ENCODE data around the gene VPS33A. TPM values are rescaled to one million over a fixed set of nuclear protein-coding genes. Genes with fewer than 3 reads are reported as not detected.
"Not testable (repeated sequence)": the region's sequence is repeated elsewhere in the genome, so short reads cannot be mapped to it uniquely, and the experiment has no call there.

VPS33A gene
- polyA plus RNA-seq, 12 donors = 10.9 to 27.8 (median 14.1) TPM; not detected in 1

DNA sequence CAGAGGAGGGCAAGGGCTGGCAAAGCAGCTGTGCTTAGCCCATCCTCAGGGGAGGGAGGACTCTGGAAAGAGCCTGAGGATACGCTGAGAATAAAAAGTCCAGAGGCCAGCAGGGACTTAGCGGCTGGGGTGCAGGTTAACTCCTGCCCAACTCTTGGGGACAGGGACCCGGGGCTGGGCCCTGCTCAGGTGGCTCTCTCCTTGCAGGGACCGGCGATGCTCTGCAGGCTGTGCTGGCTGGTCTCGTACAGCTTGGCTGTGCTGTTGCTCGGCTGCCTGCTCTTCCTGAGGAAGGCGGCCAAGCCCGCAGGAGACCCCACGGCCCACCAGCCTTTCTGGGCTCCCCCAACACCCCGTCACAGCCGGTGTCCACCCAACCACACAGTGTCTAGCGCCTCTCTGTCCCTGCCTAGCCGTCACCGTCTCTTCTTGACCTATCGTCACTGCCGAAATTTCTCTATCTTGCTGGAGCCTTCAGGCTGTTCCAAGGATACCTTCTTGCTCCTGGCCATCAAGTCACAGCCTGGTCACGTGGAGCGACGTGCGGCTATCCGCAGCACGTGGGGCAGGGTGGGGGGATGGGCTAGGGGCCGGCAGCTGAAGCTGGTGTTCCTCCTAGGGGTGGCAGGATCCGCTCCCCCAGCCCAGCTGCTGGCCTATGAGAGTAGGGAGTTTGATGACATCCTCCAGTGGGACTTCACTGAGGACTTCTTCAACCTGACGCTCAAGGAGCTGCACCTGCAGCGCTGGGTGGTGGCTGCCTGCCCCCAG is 60.0 kb downstream of the VPS33A start:
- DNase-seq = no peak

DNA sequence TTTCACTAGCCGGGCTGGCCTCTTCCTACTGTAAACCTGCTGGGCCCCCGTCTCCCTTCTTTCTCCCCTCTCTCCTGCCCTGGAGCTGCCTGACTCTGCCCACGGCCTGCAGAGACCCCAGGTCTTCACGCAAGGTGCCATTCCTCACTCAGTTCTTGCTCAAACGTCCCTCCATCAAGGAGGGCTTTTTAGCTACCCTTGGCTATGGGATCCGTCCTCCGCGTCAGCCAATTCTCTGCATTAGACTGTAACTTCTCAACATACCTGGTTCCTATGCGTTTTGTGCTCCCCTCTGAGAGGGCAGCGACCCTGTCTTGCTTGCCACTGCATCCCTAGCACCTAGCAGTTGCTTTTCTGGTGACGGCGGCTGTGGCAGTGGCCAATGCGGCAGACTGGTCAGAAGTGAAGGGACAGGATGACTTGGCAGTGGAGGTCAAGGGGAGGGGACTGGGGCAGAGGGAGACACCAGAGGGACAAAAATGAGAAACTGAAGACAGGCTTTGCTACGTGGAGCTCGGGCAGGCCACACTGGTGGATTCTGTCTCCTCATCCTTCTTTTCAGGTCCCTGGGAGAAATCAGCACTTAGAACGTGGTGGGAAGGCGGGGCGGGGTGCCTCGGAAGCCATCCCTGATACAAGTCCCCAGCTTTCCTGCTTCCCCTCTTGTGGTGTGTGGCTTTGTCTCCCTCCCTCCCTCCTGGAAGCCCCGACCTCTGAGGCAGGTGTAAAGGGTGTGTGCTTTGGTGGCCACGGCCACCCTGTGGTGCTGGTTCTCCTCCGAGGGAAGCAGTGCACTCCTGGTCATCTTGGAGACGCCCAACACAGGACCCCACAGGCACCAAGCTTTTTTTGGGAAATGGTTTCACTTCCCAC is 61.0 kb downstream of the VPS33A start:
- no peak for DNase-seq

DNA sequence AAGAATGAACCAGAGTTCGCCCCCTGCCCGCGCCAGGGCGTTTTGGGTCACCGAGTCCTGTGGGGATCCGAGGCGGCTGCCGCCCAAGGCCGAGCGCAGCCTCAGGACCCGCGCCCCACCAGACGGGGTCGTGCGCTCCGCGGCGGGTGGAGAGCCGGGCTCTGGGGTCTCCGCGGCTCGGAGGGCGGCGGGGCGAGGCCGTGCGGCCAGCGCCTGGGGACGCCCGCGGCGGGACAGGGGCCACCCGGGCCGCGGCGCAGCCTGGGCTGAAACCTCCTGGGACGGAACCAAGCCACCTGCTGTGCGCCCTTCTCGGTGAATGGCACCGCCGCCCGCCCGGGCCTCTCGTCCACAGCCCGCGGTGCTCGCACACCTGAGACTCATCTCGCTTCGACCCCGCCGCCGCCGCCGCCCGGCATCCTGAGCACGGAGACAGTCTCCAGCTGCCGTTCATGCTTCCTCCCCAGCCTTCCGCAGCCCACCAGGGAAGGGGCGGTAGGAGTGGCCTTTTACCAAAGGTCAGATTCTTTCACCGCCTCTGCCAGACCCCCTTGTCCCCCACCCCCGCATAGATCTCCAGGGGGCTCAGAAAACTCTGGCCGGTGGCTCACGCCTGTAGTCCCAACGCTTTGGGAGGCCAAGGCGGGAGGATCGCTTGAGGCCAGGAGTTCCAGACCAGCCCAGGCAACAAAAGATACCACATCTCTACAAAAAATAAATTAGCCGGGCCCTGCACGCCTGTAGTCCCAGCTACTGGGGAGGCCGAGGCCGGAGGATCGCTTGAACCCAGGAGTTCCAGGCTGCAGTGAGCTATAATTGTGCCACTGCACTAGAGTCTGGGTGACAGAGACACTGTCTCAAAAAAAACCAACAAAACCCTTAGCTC is 61.9 kb downstream of the VPS33A start:
- DNase-seq = no peak

DNA sequence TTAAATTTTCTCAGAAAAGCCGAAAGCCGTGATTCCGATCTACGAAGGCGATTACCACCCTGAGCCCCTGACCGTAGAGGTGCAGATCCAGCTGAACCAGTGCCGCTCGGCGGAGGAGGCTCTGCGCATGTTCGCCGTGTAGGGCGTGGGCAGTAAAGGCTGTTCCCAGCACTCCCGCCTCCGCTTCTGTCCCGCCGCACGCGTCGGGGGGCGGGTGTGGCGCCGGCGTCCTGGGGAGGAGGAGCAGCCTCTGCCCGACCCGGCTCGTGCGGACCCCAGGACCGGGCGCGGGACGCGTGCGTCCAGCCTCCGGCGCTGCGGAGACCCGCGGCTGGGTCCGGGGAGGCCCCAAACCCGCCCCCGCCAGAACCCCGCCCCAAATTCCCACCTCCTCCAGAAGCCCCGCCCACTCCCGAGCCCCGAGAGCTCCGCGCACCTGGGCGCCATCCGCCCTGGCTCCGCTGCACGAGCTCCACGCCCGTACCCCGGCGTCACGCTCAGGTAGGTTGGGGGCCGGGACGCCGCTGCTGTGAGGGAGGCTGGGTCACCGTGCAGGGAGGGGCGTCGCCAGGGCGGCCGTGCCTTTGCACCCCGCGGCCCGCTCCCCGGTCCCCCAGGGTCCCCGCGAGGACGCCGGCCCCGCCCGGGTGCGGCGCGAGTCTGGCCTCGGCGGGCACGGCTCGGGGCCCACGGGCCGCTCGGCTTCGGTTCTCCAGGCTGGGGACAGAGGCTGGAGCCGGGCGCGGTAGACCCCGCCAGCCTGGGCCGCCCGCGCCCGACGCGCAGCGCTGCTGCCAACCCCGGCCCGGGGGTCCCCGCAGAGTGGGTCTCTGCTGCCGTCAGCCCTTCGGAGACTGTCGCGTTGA is 62.8 kb downstream of the VPS33A start, which contains the start of gene B3GNT4:
TSS of gene B3GNT4 (plus strand) at position 409 of the 866 bp plus-strand sequence. CDS start 910 bp downstream, outside the sequence.
- peak; percentile 25 for DNase-seq

DNA sequence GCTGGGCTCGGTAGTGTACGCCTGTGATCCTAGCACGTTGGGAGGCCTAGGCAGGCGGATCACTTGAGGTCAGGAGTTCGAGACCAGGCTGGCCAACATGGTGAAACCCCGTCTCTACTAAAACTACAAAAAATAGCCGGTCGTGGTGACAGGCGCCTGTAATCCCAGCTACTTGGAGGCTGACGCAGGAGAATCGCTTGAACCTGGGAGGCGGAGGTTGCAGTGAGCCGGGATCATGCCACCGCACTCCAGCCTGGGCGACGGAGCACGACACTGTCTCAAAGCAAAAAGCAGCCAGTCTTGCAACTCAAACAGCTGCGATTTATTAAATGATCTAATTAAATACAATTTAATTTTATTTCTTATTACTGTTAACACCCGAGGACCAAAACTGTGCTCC is 63.5 kb downstream of the VPS33A start:
- DNase-seq = not testable (repeated sequence)

DNA sequence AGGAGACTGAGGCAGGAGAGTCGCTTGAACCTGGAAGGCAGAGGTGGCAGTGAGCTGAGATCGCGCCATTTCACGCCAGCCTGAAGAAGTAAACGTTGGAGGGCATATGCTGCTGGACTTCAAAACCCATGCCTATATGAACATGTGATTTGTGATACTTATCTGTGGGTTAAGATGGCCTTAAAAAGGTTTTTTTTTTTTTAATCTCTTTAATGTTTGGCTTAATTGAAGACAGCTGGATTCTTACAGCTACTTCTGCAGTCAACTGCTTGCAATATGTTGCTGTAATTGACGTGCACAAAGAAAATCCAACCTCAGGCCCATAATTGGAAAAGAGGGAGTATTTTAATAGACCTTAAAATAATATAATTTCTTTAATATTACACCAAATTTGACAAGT is 64.3 kb downstream of the VPS33A start:
- no peak for DNase-seq

DNA sequence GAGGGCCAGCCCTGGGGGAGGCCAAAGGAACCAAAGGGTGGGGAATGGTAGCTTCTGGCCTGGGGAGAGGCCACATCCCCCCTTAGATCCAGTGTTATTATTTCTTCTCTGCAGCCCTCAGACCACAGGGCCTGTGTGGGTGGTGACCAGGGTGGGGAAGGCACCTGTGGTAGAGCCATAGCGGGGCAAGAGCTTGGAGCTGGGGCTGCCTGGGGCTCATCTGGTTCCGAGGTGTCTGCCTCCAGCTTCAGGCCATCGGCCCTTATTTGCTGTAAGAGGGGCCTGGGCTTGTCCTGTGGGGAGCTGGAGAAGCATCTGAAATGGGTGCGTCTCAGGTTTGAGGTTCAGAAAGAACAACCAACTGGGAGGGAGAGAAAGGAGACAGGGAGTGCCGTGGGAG is 64.9 kb downstream of the VPS33A start:
- no peak for DNase-seq

DNA sequence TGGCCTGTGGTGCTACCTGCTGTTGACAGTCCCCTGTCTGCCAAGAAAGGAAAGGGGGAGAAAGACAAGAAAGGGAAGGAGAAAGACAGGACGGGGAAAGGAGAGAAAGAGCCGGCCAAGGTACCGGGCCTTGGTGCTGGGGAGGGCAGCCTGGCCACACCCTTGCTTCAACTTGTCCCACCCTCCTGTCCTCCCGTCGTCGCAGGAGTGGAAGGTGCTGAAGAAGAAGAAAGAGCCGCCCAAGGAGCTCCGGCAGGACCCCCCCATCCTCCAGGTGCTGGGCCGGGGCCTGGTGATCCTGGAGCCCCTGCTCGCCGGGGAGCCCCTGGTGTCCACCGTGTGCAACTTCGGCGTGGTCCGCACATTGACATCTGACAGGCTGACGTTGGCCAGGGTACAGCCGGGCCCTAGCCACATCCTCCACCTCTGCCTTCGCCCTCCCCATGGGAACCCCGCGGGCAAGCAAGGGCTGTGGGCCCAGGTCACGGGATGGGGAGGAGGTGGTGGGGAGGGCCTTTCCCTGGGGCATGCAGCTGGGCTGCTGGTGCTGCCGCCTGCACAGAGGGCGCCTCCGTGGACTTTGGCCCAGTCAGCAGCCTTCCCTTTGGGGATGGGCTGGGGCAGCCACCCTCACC is 65.6 kb downstream of the VPS33A start:
- no peak for DNase-seq

DNA sequence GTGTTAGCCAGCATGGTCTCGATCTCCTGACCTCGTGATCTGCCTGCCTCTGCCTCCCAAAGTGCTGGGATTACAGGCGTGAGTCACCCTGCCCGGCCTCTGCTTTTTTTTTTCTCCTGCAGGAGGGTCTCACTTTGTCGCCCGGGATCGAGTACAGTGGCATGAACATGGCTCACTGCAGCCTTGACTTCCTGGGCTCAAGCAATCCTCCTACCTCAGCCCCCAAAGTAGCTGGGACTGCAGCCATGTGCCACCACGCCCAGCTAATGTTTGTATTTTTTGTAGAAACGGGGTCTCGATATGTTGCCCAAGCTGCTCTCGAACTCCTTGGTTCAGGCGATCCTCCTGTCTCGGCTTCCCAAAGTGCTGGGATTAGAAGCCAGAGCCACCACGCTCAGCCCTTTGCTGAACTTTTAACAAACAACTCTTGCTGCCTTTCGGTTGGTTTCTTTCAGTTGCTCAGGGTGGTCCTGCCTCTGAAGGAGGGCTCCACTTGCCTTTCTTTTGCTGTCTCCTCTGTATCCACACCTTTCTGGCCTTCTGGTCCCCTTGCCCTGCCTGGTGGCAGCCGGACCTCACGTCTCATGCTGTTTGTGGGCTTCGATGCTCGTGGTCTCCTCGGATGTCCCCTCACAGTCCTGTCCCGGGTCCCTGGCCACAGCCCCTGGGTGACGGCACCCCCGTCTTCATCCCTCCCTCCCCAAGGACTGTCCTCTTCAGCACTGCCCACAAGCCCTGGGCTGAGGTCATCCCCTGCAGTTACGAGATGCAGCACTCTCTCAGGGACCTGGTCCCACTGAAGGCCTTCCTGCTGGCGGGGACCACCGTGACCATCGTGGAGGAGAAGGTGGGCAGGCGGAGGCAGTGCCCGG is 66.6 kb downstream of the VPS33A start:
- DNase-seq = no peak

DNA sequence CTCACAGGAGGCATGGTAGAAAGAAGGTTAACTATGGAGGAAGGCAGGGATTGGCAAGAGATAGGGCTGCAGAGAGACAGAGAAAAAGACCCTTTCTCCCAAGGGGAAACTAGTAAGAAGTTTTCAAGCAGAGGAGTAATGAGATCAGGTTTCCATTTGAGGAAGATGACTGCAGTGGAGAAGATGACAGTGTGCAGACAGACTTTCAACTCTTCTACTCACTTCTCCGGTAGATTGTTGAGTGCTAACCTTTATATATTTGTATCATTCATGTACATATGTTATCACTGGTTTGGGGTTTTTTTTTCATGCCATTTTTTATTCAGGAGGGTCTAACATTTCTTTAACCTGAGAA is 68.7 kb downstream of the VPS33A start:
- DNase-seq = no peak

DNA sequence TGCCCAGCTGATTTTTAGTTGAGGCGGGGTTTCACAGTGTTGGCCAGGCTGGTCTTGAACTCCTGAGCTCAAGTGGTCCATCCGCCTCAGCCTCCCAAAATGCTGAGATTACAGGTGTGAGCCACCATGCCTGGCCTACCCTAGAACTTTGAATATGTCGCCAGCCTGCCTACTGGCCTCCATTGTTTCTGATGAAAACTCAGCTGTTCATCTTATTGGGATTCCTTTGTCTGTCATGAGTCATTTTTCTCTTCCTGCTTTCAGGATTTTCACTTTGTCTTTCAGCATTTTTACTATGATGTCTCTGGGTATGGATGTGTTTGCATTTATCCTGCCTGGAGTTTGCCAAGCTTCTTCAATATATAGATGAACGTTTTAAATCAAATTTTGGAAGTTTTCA is 70.9 kb downstream of the VPS33A start:
- no peak for DNase-seq

DNA sequence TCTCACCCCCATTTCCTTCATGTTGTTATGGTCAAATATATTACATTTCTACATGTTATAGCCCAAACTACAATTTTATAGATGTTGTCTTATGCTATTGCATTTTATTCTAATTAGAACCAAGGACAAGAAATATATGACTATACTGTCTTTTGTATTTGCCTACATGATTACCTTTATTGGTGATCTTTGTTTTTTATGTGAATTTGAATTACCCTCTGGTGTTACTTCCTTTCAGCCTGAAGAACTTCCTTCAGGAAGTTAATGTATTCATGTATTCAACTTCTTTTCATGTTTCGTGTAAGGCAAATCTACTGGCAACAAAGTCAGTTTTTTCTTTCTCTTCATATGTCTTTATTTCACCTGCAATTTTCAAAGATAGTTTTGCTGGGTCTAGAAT is 71.5 kb downstream of the VPS33A start:
- DNase-seq = no peak

DNA sequence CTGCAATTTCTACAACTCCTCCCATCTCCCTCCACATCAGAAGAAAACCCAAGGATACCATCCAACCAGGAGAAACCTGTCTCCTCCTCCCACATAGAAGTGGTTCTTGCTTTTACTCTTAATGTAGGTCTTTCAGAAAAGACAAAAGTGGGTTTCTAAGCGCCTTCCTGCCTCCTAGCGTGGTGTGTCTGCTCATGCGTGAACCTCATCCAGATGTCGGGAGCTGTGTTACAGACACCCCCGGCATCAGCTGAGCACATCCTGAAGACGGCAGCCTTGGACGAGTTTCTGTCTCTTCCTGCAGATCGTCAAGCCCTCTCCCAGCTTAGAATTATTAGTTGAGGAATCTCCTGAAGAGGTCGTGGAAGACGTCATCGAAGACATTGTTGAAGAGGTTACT is 73.9 kb downstream of the VPS33A start:
- no peak for DNase-seq

DNA sequence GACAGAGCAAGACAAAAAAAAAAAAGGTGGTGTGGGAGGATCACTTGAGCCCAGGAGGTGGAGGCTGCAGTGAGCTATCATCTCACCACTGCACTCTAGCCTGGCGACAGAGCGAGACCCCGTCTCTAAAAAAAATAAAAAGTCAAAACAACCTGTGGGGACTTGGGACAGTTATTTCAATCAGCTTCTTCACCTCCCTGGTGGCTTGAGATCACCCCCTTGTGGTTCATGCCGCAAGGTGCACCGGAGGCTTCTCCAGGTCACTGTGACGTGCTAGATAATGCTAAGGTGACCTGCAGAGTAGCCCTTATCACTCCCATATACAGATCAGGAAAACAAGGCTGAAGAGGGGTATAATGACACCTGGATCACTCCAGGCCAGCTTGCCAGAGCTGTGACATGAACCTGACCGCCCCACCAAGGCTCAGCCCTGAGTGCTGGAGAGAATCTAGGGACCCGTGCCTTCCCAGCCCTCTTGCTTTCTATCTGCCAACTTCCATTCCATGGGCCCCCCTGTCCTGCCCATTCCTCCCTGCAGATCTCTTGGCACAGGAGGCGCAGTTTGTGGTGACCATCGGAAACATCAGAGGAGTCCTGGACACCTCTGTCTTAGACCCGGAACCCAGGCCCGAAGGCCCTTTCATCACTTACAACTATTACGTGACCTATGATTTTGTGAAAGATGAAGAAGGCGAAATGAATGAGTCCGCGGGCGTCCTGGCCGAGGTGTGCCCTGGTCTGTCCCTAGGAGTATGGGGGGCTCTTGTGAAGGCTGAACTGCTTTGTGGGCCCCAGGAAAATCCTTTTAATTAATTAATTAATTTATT is 75.2 kb downstream of the VPS33A start:
- no peak for DNase-seq

DNA sequence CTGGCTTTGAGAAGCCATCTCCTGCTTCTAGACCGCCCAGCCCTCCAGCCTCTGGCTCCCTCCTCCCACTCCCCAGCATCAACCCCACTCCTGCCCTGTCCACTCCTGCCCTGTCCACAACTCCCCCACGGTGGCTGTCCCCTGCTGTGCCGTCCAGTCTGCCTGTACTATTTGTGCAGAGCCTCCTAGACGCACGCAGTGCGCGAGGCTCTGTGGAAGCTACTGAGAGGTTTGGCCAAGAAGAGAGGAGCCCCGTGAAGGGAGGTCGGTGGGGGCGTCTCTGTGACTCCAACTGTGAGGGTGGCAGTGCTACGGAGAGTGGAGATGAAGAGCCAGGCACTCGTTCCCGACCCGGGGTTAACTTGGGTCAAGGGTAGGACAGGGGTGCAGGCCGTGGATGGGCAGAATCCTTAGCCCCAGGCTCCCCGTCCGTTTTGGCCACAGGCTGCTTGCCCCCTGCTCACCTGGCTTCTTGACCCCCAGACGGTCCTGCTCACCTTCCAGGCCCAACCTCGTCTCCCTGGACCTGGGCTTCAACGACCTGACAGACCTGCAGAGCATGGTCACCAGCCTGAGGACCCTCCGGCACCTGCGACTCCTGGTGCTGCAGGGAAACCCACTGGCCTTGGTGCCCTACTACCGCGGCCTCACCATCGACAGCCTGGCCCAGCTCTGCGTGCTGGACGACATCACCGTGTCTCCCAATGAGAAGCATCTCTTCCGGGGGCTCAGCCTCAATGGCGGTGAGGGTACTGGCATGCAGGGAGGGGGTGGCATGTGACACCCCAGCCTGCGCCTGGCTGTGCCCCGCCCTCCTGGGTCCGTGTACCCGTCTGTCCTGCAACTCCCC is 76.4 kb downstream of the VPS33A start:
- no peak for DNase-seq

DNA sequence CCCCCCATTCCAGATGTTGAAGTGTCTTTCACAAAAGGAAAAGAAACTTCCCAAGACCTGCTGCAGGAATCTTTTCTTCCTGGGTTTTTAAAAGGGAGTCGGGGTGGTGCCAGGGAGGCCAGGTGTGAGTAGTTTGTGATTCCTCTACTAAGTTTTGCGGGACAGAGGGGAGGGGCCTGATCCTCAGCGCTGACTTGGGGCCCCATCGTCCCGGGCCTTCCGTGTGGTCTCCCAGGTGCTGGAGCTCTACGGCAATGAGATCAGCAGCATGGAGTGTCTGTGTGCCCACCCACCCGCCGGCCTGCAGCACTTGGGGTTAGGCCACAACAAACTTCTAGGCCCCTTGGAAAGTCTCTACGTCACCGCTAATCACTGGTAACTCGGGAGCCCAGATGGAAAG is 78.8 kb downstream of the VPS33A start:
- DNase-seq = no peak

DNA sequence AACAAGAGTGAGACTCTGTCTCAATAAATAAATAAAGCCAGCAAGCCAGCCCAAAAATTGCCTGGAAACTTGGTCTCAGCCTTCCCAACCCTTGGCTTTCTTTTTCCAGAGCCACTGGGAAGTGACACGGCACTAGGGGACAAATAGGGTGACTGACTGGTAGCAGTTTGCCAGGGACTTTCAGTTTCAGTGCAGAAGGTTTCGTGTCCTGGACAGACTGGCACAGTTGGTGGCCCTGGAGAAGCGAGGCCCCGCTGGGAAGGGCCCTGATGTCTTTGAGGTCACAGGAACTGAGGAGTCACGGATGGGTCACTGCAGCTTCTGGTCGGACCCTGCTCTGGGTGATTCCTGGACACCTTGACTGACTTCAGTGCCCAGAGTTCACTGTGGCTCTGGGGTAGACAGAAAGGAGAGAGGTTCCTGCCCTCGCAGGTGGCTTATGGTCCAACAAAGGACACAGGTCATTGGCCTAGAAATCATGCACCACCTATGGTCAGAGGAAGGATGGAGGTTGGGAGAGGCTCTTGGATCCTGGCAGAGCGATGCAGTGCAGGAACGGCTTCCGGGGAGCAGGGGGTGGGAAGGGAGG is 80.7 kb downstream of the VPS33A start:
- DNase-seq = no peak

Measured in muscle of arm (tissue), 12 donors.